Heart left ventricle (tissue), 13 donors: ENCODE data around the gene SLC22A23.

Experiments used
- POLR2A ChIP-seq, 2 donors: fragments of 450-650 bp; IDR thresholded peaks; one replicate each; pipeline ENCODE4 v1.6.1; 2017; ENCODE audit warnings: antibody characterized with exemption in 2 of 2, mild to moderate bottlenecking in 2 of 2, moderate library complexity in 2 of 2
- TF ChIP-seq, protein P1 (sequence below), 12 donors: fragments of 200-600 bp; sonication (generic) in 4 of 12; IDR thresholded peaks; one replicate each; pipeline versions ENCODE4 v1.5.0 to v1.8.0; 2018 to 2022; ENCODE audit warnings: antibody characterized with exemption in 12 of 12, mild to moderate bottlenecking in 5 of 12
- donor health status: ischemic (EF 13 %, LVEDD 7.1; RV severe dilation, severe dysfunction).
- donor health status: DM: no; HTN: yes; CAD: no.
- donor health status: DM: no; HTN: no; CAD: no.
- donor health status: ischemic (EF 25% LVEDD 6.9; RV normal size, moderate dysfunction).
- donor health status: ischemic (EF 25% LVEDD 5.7; RV mildly dilated, moderate dysfunction).
- donor health status: ischemic (EF 35%, LVEDD 5.7; RV mildly dilated, moderate dysfunction).
- donor health status: nonischemic (EF 11% LVEDD 7.7; RV severe dilation, severe dysfunction).
- donor health status: DM: yes; HTN: yes; CAD: no.
- donor health status: PGD.
- donor health status: ischemic (EF 29% LVEDD 5.4; RV normal size, mild dysfunction).
- donor health status: nonischemic (EF 23%, LVEDD 6.1; RV moderate dilation, normal function).

DNA sequence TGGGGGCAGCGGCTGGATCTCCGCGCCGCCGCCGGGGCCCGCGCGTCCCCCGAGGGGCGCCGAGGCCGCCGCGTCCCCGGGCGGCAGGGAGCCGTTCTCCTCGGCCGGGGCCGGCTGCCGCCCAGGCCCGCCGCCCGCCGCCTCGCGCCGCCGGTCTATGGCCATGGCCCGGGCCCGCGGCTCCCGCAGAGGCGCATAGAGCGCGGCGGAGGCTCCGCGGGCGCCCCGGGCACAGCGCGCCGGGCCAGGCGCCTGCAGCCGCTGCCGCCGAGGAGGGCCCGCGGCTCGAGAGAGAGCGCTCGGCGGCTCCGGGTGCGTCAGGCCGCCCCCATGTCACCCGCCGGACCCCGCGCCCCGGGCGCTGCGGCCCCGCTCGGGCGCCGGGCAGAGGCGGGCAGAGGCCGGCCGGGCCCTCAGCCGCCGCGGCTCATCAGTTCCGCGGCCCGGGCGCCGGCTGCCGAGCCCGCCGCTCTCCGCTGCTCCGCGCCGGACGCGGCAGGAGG, 404 bp downstream of the SLC22A23 start:
- TF ChIP-seq, protein P1, sequence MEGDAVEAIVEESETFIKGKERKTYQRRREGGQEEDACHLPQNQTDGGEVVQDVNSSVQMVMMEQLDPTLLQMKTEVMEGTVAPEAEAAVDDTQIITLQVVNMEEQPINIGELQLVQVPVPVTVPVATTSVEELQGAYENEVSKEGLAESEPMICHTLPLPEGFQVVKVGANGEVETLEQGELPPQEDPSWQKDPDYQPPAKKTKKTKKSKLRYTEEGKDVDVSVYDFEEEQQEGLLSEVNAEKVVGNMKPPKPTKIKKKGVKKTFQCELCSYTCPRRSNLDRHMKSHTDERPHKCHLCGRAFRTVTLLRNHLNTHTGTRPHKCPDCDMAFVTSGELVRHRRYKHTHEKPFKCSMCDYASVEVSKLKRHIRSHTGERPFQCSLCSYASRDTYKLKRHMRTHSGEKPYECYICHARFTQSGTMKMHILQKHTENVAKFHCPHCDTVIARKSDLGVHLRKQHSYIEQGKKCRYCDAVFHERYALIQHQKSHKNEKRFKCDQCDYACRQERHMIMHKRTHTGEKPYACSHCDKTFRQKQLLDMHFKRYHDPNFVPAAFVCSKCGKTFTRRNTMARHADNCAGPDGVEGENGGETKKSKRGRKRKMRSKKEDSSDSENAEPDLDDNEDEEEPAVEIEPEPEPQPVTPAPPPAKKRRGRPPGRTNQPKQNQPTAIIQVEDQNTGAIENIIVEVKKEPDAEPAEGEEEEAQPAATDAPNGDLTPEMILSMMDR (IDR thresholded peaks at IDR 0.05): no peak
- no peak for TF ChIP-seq POLR2A (IDR thresholded peaks at IDR 0.05)
